ENCODE results near the gene SH3PXD2A. TPM values are rescaled to one million over a fixed set of nuclear protein-coding genes. Genes with fewer than 3 reads are reported as not detected.

The SH3PXD2A gene
- total and polyA plus RNA-seq, 2 donors (not counting 1 experiment from before 2014, with no cell fraction given), result 3.2 to 33.5 TPM

DNA sequence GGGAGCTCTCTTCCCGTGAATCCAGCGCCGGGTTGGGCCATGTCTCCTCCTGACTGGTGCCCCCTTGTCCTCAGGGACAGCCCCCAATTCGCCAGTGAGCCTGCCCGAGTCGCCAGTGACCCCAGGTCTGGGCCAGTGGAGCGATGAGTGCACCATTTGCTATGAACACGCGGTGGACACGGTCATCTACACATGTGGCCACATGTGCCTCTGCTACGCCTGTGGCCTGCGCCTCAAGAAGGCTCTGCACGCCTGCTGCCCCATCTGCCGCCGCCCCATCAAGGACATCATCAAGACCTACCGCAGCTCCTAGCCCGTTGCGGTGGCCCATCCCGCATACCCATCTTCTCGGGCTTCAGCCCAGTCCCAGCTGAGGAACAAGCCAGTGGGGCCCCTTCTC lies 265.3 kb downstream of the SH3PXD2A start:
- H3K9ac ChIP-seq (ENCODE audit: low read length), result no peak overlapping the region
- peaks cover 0 to 6% (median 0%) of the 10 kb centered on the region in 3 donors for H3K9me3 ChIP-seq (ENCODE audit: control extremely low read depth in 1 of 3, control insufficient read depth in 2 of 3, insufficient read depth in 1 of 3, low read length in 2 of 3)
- Mint-ChIP-seq H3K27me3 (no peaks in the 10 kb centered on the region), H3K9me3 (ENCODE audit: insufficient read depth) (no peaks in the 10 kb centered on the region), H3K27ac (no peak overlapping the region), H3K4me3 (no peak overlapping the region), H3K4me1 (peaks cover under 1% of the 10 kb centered on the region)
- no peak for DNase-seq
- no peaks in the 10 kb centered on the region for H3K79me2 ChIP-seq (ENCODE audit: control insufficient read depth, insufficient read depth, low read length)
- no peaks in the 10 kb centered on the region for H3K27me3 ChIP-seq (replicated peaks in 1 of 4; ENCODE audit: control extremely low read depth in 1 of 4, control insufficient read depth in 3 of 4, insufficient read depth in 4 of 4, low read length in 3 of 4)
- H3K4me2 ChIP-seq (replicated peaks; ENCODE audit: low read depth, low read length, poor library complexity, severe bottlenecking), result no peak overlapping the region
- H3K4me3 ChIP-seq (ENCODE audit: control extremely low read depth in 1 of 5, extremely low read depth in 1 of 5, insufficient read depth in 1 of 5, low read depth in 2 of 5, low read length in 4 of 5), result no peak overlapping the region
- H4K20me1 ChIP-seq (ENCODE audit: control insufficient read depth, insufficient read depth, low read length, poor library complexity, severe bottlenecking), result no peaks in the 10 kb centered on the region
- no peak overlapping the region for H2AFZ ChIP-seq (ENCODE audit: insufficient read depth, low read depth, low read length, poor library complexity, severe bottlenecking)
- CTCF ChIA-PET, result interaction anchor here (0.9 to 2.3 kb wide), 3 partner anchors 9 to 96 kb away, joined by 3 to 8 read pairs (median 4); no protein-coding TSS in a partner anchor
- no peak overlapping the region for H3K27ac ChIP-seq (ENCODE audit: low read length in 2 of 2)
- ATAC-seq (ENCODE audit: low read depth), result no peak
- TF ChIP-seq EZH2 (IDR thresholded peaks at IDR 0.05; ENCODE audit: borderline replicate concordance, insufficient read depth, low read depth, low read length, poor library complexity, severe bottlenecking), result no peak
- TF ChIP-seq, protein P1, sequence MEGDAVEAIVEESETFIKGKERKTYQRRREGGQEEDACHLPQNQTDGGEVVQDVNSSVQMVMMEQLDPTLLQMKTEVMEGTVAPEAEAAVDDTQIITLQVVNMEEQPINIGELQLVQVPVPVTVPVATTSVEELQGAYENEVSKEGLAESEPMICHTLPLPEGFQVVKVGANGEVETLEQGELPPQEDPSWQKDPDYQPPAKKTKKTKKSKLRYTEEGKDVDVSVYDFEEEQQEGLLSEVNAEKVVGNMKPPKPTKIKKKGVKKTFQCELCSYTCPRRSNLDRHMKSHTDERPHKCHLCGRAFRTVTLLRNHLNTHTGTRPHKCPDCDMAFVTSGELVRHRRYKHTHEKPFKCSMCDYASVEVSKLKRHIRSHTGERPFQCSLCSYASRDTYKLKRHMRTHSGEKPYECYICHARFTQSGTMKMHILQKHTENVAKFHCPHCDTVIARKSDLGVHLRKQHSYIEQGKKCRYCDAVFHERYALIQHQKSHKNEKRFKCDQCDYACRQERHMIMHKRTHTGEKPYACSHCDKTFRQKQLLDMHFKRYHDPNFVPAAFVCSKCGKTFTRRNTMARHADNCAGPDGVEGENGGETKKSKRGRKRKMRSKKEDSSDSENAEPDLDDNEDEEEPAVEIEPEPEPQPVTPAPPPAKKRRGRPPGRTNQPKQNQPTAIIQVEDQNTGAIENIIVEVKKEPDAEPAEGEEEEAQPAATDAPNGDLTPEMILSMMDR (IDR thresholded peaks at IDR 0.05), result no peak
- no peaks in the 10 kb centered on the region for H3K36me3 ChIP-seq (replicated peaks in 1 of 2; ENCODE audit: control extremely low read depth in 1 of 2, control insufficient read depth in 1 of 2, extremely low read depth in 1 of 2, insufficient read depth in 2 of 2, low read length in 1 of 2)
- WGBS (ENCODE audit: insufficient coverage), result 96% methylated on average over 18 of the region's 20 CpGs
- peaks cover 0 to 1% of the 10 kb centered on the region in 2 donors for H3K4me1 ChIP-seq (ENCODE audit: control insufficient read depth in 2 of 2, insufficient read depth in 2 of 2, low read length in 2 of 2)
- intact Hi-C loops (cut with micrococcal nuclease), result loop anchor here (5.0 kb wide), 1 partner anchor 98 kb away; the partner anchor contains the start of gene NEURL1
- POLR2A ChIA-PET, result no interaction called here

DNA sequence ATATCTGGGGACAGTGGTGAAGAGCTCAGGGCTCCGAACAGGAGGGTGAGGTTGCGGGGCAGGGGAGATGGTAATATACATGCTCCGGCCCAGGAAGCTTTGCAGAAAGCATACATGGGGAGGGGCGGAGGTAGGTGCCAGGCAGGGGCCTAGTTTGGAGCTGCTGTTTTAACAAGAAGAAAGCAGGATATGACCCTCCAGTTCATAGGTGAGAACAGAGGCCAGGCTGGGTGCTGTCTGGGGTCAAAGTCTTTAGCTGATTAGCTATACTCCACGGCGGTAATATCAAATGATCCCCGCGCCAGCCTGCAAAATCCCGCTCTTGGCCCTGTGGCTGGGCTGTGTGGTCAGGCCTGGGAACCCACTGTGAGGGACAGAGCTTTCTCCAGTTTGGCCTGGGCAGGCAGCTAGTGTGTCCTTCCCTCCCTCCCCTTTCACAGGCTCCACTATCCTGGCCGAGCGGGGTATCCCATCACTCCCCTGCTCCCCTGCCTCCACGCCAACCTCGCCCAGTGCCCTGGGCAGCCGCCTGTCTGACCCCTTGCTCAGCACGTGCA lies 266.2 kb downstream of the SH3PXD2A start:
- Histone ChIP-seq H3K9me3 (ENCODE audit: control extremely low read depth in 1 of 3, control insufficient read depth in 2 of 3, insufficient read depth in 1 of 3, low read length in 2 of 3) (peaks cover 0 to 8% (median 0%) of the 10 kb centered on the region in 3 donors), H3K36me3 (replicated peaks in 1 of 2; ENCODE audit: control extremely low read depth in 1 of 2, control insufficient read depth in 1 of 2, extremely low read depth in 1 of 2, insufficient read depth in 2 of 2, low read length in 1 of 2) (no peaks in the 10 kb centered on the region), H3K27me3 (replicated peaks in 1 of 4; ENCODE audit: control extremely low read depth in 1 of 4, control insufficient read depth in 3 of 4, insufficient read depth in 4 of 4, low read length in 3 of 4) (no peaks in the 10 kb centered on the region), H3K4me1 (ENCODE audit: control insufficient read depth in 2 of 2, insufficient read depth in 2 of 2, low read length in 2 of 2) (peaks cover 0 to 3% of the 10 kb centered on the region in 2 donors), H3K4me3 (ENCODE audit: control extremely low read depth in 1 of 5, extremely low read depth in 1 of 5, insufficient read depth in 1 of 5, low read depth in 2 of 5, low read length in 4 of 5) (no peak overlapping the region), H3K27ac (ENCODE audit: low read length in 2 of 2) (no peak overlapping the region), H2AFZ (ENCODE audit: insufficient read depth, low read depth, low read length, poor library complexity, severe bottlenecking) (no peak overlapping the region), H3K79me2 (ENCODE audit: control insufficient read depth, insufficient read depth, low read length) (no peaks in the 10 kb centered on the region), H3K4me2 (replicated peaks; ENCODE audit: low read depth, low read length, poor library complexity, severe bottlenecking) (no peak overlapping the region), H3K9ac (ENCODE audit: low read length) (no peak overlapping the region), H4K20me1 (ENCODE audit: control insufficient read depth, insufficient read depth, low read length, poor library complexity, severe bottlenecking) (no peaks in the 10 kb centered on the region)
- intact Hi-C loops (cut with micrococcal nuclease), result no loop called here
- no peaks in the 10 kb centered on the region for H3K9me3 Mint-ChIP-seq (ENCODE audit: insufficient read depth)
- H3K27ac Mint-ChIP-seq, result no peak overlapping the region
- ChIA-PET POLR2A (no interaction called here), CTCF (interaction anchor here (0.9 to 2.3 kb wide), 5 partner anchors 8 to 172 kb away, joined by 3 to 8 read pairs (median 3); no protein-coding TSS in a partner anchor)
- TF ChIP-seq, protein P1 (IDR thresholded peaks at IDR 0.05), result no peak
- TF ChIP-seq EZH2 (IDR thresholded peaks at IDR 0.05; ENCODE audit: borderline replicate concordance, insufficient read depth, low read depth, low read length, poor library complexity, severe bottlenecking), result no peak
- no peaks in the 10 kb centered on the region for H3K27me3 Mint-ChIP-seq
- ATAC-seq (ENCODE audit: low read depth) (no peak), DNase-seq (no peak)
- no peak overlapping the region for H3K4me3 Mint-ChIP-seq
- WGBS (ENCODE audit: insufficient coverage), result 96% methylated on average over 14 of the region's 15 CpGs
- H3K4me1 Mint-ChIP-seq, result peaks cover 2% of the 10 kb centered on the region
